ENCODE results near the gene SLIT2. TPM values are rescaled to one million over a fixed set of nuclear protein-coding genes. Genes with fewer than 3 reads are reported as not detected.

SLIT2 gene
- total and polyA plus RNA-seq, 2 donors from 2014 or later, result 9.2 to 11.5 TPM

GRCh38 chr4:20260821-20261220 is 9.1 kb downstream of the SLIT2 start:
- intact Hi-C loops (cut with DNase I), result no loop called here
- no peak for TF ChIP-seq CTCF (IDR thresholded peaks at IDR 0.05; ENCODE audit: borderline replicate concordance, extremely low read depth, insufficient read depth)
- Histone ChIP-seq H3K9ac (ENCODE audit: low read length in 3 of 3) (no peak overlapping the region), H3K27me3 (ENCODE audit: control insufficient read depth, insufficient read depth, low read length) (no peaks in the 10 kb centered on the region), H3K36me3 (ENCODE audit: control insufficient read depth in 2 of 3, insufficient read depth in 3 of 3, low read length in 3 of 3) (peaks cover 0 to 2% (median 0%) of the 10 kb centered on the region in 3 donors), H3K4me3 (ENCODE audit: low read length in 3 of 3) (no peak overlapping the region), H3K27ac (ENCODE audit: low read depth in 2 of 2, low read length in 2 of 2) (no peak overlapping the region), H3K4me1 (ENCODE audit: control insufficient read depth in 2 of 3, insufficient read depth in 2 of 3, low read depth in 1 of 3, low read length in 3 of 3) (no peaks in the 10 kb centered on the region), H3K9me3 (ENCODE audit: control insufficient read depth in 2 of 3, insufficient read depth in 1 of 3, low read length in 3 of 3) (no peaks in the 10 kb centered on the region)
- DNase-seq, result no peak
- no peak for FAIRE-seq

- H3K9ac ChIP-seq (ENCODE audit: low read length in 3 of 3), result no peak overlapping the region
- H3K4me1 ChIP-seq (ENCODE audit: control insufficient read depth in 2 of 3, insufficient read depth in 2 of 3, low read depth in 1 of 3, low read length in 3 of 3), result no peaks in the 10 kb centered on the region
- no peak overlapping the region for H3K4me3 ChIP-seq (ENCODE audit: low read length in 3 of 3)
- intact Hi-C loops (cut with DNase I), result no loop called here
- H3K36me3 ChIP-seq (ENCODE audit: control insufficient read depth in 2 of 3, insufficient read depth in 3 of 3, low read length in 3 of 3), result peaks cover 0 to 2% (median 0%) of the 10 kb centered on the region in 3 donors
- H3K27ac ChIP-seq (ENCODE audit: low read depth in 2 of 2, low read length in 2 of 2), result no peak overlapping the region
- no peak for TF ChIP-seq CTCF (IDR thresholded peaks at IDR 0.05; ENCODE audit: borderline replicate concordance, extremely low read depth, insufficient read depth)
- FAIRE-seq (no peak), DNase-seq (no peak)
- no peaks in the 10 kb centered on the region for H3K9me3 ChIP-seq (ENCODE audit: control insufficient read depth in 2 of 3, insufficient read depth in 1 of 3, low read length in 3 of 3)
- H3K27me3 ChIP-seq (ENCODE audit: control insufficient read depth, insufficient read depth, low read length), result no peaks in the 10 kb centered on the region
Measured at GRCh38 chr4:20262221-20262620, 10.5 kb downstream of the SLIT2 start.

GRCh38 chr4:20264688-20265087 is 13.0 kb downstream of the SLIT2 start:
- FAIRE-seq, result no peak
- no peak for TF ChIP-seq CTCF (IDR thresholded peaks at IDR 0.05; ENCODE audit: borderline replicate concordance, extremely low read depth, insufficient read depth)
- Histone ChIP-seq H3K4me1 (ENCODE audit: control insufficient read depth in 2 of 3, insufficient read depth in 2 of 3, low read depth in 1 of 3, low read length in 3 of 3) (no peaks in the 10 kb centered on the region), H3K4me3 (ENCODE audit: low read length in 3 of 3) (no peak overlapping the region), H3K9ac (ENCODE audit: low read length in 3 of 3) (no peak overlapping the region), H3K27ac (ENCODE audit: low read depth in 2 of 2, low read length in 2 of 2) (no peak overlapping the region), H3K9me3 (ENCODE audit: control insufficient read depth in 2 of 3, insufficient read depth in 1 of 3, low read length in 3 of 3) (no peaks in the 10 kb centered on the region), H3K36me3 (ENCODE audit: control insufficient read depth in 2 of 3, insufficient read depth in 3 of 3, low read length in 3 of 3) (peaks cover 0 to 2% (median 0%) of the 10 kb centered on the region in 3 donors), H3K27me3 (ENCODE audit: control insufficient read depth, insufficient read depth, low read length) (no peaks in the 10 kb centered on the region)
- intact Hi-C loops (cut with DNase I), result no loop called here
- no peak for DNase-seq

- Histone ChIP-seq H3K4me1 (ENCODE audit: control insufficient read depth in 2 of 3, insufficient read depth in 2 of 3, low read depth in 1 of 3, low read length in 3 of 3) (no peaks in the 10 kb centered on the region), H3K27me3 (ENCODE audit: control insufficient read depth, insufficient read depth, low read length) (no peaks in the 10 kb centered on the region), H3K9ac (ENCODE audit: low read length in 3 of 3) (no peak overlapping the region), H3K9me3 (ENCODE audit: control insufficient read depth in 2 of 3, insufficient read depth in 1 of 3, low read length in 3 of 3) (no peaks in the 10 kb centered on the region), H3K4me3 (ENCODE audit: low read length in 3 of 3) (no peak overlapping the region), H3K36me3 (ENCODE audit: control insufficient read depth in 2 of 3, insufficient read depth in 3 of 3, low read length in 3 of 3) (peaks cover 0 to 2% (median 0%) of the 10 kb centered on the region in 3 donors), H3K27ac (ENCODE audit: low read depth in 2 of 2, low read length in 2 of 2) (no peak overlapping the region)
- DNase-seq, result no peak
- TF ChIP-seq CTCF (IDR thresholded peaks at IDR 0.05; ENCODE audit: borderline replicate concordance, extremely low read depth, insufficient read depth), result no peak
- no peak for FAIRE-seq
- intact Hi-C loops (cut with DNase I), result no loop called here
Measured at GRCh38 chr4:20265726-20266125, 14.0 kb downstream of the SLIT2 start.
